GM23248 (cell line): ENCODE data around the gene CCDC142. TPM values are rescaled to one million over a fixed set of nuclear protein-coding genes. Genes with fewer than 3 reads are reported as not detected.

ENCODE experiments used
- DNase-seq: peaks from one replicate; pipeline ENCODE4 v3.0.0-alpha.2; 2015
- H2AFZ ChIP-seq: fragments of 200-600 bp; sonication (generic); 2 replicates; pipeline ENCODE4 v1.6.1; 2016; ENCODE audit warnings: antibody characterized with exemption
- H3F3A ChIP-seq: fragments of 200-600 bp; sonication (generic); 2 replicates; pipeline ENCODE4 v1.6.1; 2016; ENCODE audit warnings: mild to moderate bottlenecking, antibody characterized with exemption, mixed run types; ENCODE audit not compliant: insufficient read depth
- H3K27ac ChIP-seq: fragments of 200-600 bp; sonication (generic); 2 replicates; pipeline ENCODE4 v1.5.1; 2016; ENCODE audit warnings: mild to moderate bottlenecking
- H3K27me3 ChIP-seq: fragments of 200-600 bp; sonication (generic); replicated peaks from 2 replicates; pipeline ENCODE4 v1.6.1; 2016; ENCODE audit warnings: mild to moderate bottlenecking; ENCODE audit not compliant: insufficient read depth
- H3K36me3 ChIP-seq: fragments of 200-600 bp; sonication (generic); 2 replicates; pipeline ENCODE4 v1.6.1; 2016; ENCODE audit warnings: low read depth, mild to moderate bottlenecking
- H3K4me1 ChIP-seq: fragments of 200-600 bp; sonication (generic); 2 replicates; pipeline ENCODE4 v1.6.1; 2016; ENCODE audit warnings: mild to moderate bottlenecking; ENCODE audit not compliant: insufficient read depth
- H3K4me2 ChIP-seq: fragments of 200-600 bp; sonication (generic); one replicate; pipeline ENCODE4 v1.6.1; 2016; ENCODE audit warnings: mild to moderate bottlenecking; ENCODE audit not compliant: unreplicated experiment
- H3K4me3 ChIP-seq: fragments of 200-600 bp; sonication (generic); 2 replicates; pipeline ENCODE4 v1.5.1; 2016; ENCODE audit warnings: mild to moderate bottlenecking
- H3K79me2 ChIP-seq: fragments of 200-600 bp; sonication (generic); 2 replicates; pipeline ENCODE4 v1.6.1; 2016; ENCODE audit warnings: mild to moderate bottlenecking; ENCODE audit not compliant: insufficient read depth
- H3K9ac ChIP-seq: fragments of 200-600 bp; sonication (generic); 2 replicates; pipeline ENCODE4 v1.6.1; 2016; ENCODE audit warnings: mild to moderate bottlenecking
- H3K9me2 ChIP-seq: fragments of 200-600 bp; sonication (generic); 2 replicates; pipeline ENCODE4 v1.6.1; 2016; ENCODE audit warnings: mixed run types, mild to moderate bottlenecking, moderate library complexity; ENCODE audit not compliant: insufficient read depth
- H3K9me3 ChIP-seq: fragments of 200-600 bp; sonication (generic); one replicate; pipeline ENCODE4 v1.6.1; 2017; ENCODE audit warnings: low read depth
- H4K20me1 ChIP-seq: fragments of 200-600 bp; sonication (generic); 2 replicates; pipeline ENCODE4 v1.6.0; 2016; ENCODE audit not compliant: insufficient read depth
- EZH2 ChIP-seq: fragments of 200-600 bp; sonication (generic); IDR thresholded peaks from 2 replicates; pipeline ENCODE4 v1.6.1; 2018; ENCODE audit warnings: antibody characterized with exemption, mild to moderate bottlenecking; ENCODE audit not compliant: insufficient read depth, poor library complexity, severe bottlenecking
- EZH2phosphoT487 ChIP-seq: fragments of 200-600 bp; sonication (generic); IDR thresholded peaks from 2 replicates; pipeline ENCODE4 v1.6.1; 2018; ENCODE audit warnings: antibody characterized with exemption, moderate library complexity, mild to moderate bottlenecking, low read depth; ENCODE audit not compliant: insufficient read depth
- WGBS, 2 experiments: methylation state at CpG; one replicate each; pipeline ENCODE4 v1.1.6; 2015 to 2017; ENCODE audit warnings: low lambda C conversion rate in 2 of 2, low coverage in 1 of 2; ENCODE audit errors: missing lambda C conversion rate in 2 of 2; 5-methylcytosine and 5-hydroxymethylcytosine counted together
- in situ Hi-C: fragments of 300-500 bp; cut with MboI; formaldehyde crosslinking; loops from 2 replicates; pipeline ENCODE4 v1.15.0; 2020
- polyA plus RNA-seq: library from polyadenylated mRNA; unstranded; fragments of >200 nt; fragmentation: Nextera tagmentation; extraction: Ambion mirVana; gene quantifications from 2 replicates; pipeline ENCODE4 v1.2.1, GENCODE V29; 2016
- total RNA-seq: library from RNA; depleted of rRNA; stranded (reverse); fragments of >200 nt; shearing (Covaris generic); gene quantifications from 2 replicates; pipeline ENCODE4 v1.2.3, GENCODE V29; 2014; rRNA removed

Gene CCDC142
- total and polyA plus RNA-seq, 2 experiments from 2014 or later: 5.1 to 6.8 TPM

DNA sequence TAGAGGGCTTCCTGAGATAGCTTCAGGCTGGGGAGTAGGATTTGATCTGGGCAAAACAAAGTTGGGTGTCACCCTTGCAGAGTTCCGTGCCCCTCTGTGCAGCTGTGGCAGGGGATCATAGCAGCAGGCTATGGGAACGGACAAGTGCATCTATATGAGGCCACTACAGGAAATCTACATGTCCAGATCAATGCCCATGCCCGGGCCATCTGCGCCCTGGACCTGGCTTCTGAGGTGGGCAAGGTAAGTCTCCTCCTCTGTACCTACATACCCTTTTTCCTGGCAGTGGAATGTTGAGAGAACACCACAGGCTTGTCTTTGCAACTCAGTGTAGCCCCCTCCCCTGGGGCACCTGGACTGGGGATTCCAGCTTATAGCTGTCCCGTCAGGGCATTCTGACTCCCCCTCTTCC lies 57.8 kb downstream of the CCDC142 start:
- peak overlapping the region; percentile 45; the same call in 1 of the 2 replicates for H3K27ac ChIP-seq
- 0 out of 2 replicates have a peak, but pooled peaks cover 6% of the 10 kb centered on the region for H3K4me1 ChIP-seq
- peaks cover 26% of the 10 kb centered on the region for H3F3A ChIP-seq
- TF ChIP-seq EZH2phosphoT487 (no peak), EZH2 (no peak)
- H2AFZ ChIP-seq: no peak overlapping the region
- no peak overlapping the region for H3K4me3 ChIP-seq
- WGBS, 2 experiments: 73 to 76% methylated on average over 5 of the region's 5 CpGs
- no peak overlapping the region for H3K9ac ChIP-seq
- H3K36me3 ChIP-seq: peaks cover 3% of the 10 kb centered on the region; the same call in 1 of the 2 replicates
- H3K27me3 ChIP-seq: no peaks in the 10 kb centered on the region
- no peaks in the 10 kb centered on the region for H3K9me2 ChIP-seq
- no peaks in the 10 kb centered on the region for H4K20me1 ChIP-seq
- no peaks in the 10 kb centered on the region for H3K79me2 ChIP-seq
- no peak for DNase-seq
- in situ Hi-C loops: no loop called here
- H3K9me3 ChIP-seq: no peaks in the 10 kb centered on the region
- no peak overlapping the region for H3K4me2 ChIP-seq

DNA sequence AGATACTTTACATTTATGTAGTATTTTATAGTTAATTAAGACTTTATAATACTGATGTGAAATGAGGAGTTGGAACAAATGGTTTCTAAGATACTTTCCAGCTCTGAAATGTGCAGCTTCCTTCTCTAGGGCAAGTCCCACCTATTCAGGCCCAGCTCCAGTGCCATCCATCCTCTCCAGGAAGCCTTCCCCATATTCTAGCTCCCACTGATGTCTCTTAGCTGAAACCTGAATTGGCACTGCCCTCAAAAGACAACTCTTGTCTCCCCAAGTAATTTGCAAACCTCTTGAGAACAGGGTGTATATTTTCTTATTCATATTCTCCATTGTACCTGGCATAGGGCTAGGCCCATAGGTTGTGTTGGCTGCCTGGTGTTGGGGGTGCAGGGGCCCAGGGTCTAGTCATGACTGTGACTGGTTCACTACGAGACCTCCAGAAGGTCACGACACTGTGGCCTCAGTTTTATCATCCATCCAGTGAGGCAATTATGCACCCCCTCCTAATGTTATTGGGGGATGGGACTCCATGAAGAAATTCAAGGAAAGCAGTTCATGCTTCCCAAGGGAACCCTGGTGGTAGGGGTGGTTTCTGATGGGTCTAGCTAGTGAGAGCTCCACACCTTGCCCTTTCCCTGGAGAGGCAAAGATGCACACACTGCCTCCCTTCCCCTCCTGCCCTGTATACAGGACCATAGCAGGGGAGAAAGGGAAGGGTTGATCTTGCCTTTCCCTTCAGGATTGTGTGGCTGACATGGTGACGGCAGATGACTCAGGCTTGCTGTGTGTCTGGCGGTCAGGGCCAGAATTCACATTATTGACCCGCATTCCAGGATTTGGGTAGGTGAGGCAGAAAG lies 58.4 kb downstream of the CCDC142 start:
- WGBS, 2 experiments: 79 to 81% methylated on average over 5 of the region's 5 CpGs
- Histone ChIP-seq H3K9ac (no peak overlapping the region), H3K9me2 (no peaks in the 10 kb centered on the region), H3K4me1 (0 out of 2 replicates have a peak, but pooled peaks cover 6% of the 10 kb centered on the region), H3K36me3 (peaks cover 3% of the 10 kb centered on the region; the same call in 1 of the 2 replicates), H3K9me3 (no peaks in the 10 kb centered on the region), H3K27ac (no peak overlapping the region), H3K4me2 (no peak overlapping the region), H3K27me3 (no peaks in the 10 kb centered on the region), H3K79me2 (no peaks in the 10 kb centered on the region), H3F3A (peaks cover 26% of the 10 kb centered on the region), H4K20me1 (no peaks in the 10 kb centered on the region), H3K4me3 (no peak overlapping the region), H2AFZ (no peak overlapping the region)
- in situ Hi-C loops: no loop called here
- TF ChIP-seq EZH2: no peak
- no peak for TF ChIP-seq EZH2phosphoT487
- no peak for DNase-seq

Other genes with a start within 250 kb of the CCDC142 start
- gene SLC4A5, start 139.6 kb downstream of the CCDC142 start, total RNA-seq: 0.32 and 0.38 TPM in 2 replicates
- gene SLC4A5, start 139.6 kb downstream of the CCDC142 start, polyA plus RNA-seq: 0.35 TPM in 1 of 2 replicates, not detected in the other
- gene DCTN1, start 102.7 kb downstream of the CCDC142 start, total RNA-seq: 172 and 176 TPM in 2 replicates
- 169 and 171 TPM in 2 replicates for gene DCTN1, start 102.7 kb downstream of the CCDC142 start, polyA plus RNA-seq
- gene C2orf81, start 61.4 kb downstream of the CCDC142 start, total RNA-seq: 1.6 and 3.5 TPM in 2 replicates
- gene C2orf81, start 61.4 kb downstream of the CCDC142 start, polyA plus RNA-seq: 6.0 TPM in 2 replicates
- gene WDR54, start 61.3 kb downstream of the CCDC142 start, total RNA-seq: 33.4 and 45.0 TPM in 2 replicates
- gene WDR54, start 61.3 kb downstream of the CCDC142 start, polyA plus RNA-seq: 50.8 and 53.3 TPM in 2 replicates
- 13.5 and 17.5 TPM in 2 replicates for gene RTKN, start 41.1 kb downstream of the CCDC142 start, total RNA-seq
- 13.0 and 14.5 TPM in 2 replicates for gene RTKN, start 41.1 kb downstream of the CCDC142 start, polyA plus RNA-seq
- gene INO80B, start 27.9 kb downstream of the CCDC142 start, total RNA-seq: 10.9 and 32.5 TPM in 2 replicates
- gene INO80B, start 27.9 kb downstream of the CCDC142 start, polyA plus RNA-seq: 3.8 and 4.9 TPM in 2 replicates
- gene WBP1, start 24.6 kb downstream of the CCDC142 start, total RNA-seq: 37.9 and 58.7 TPM in 2 replicates
- gene WBP1, start 24.6 kb downstream of the CCDC142 start, polyA plus RNA-seq: 42.4 and 47.1 TPM in 2 replicates
- 55.7 and 58.6 TPM in 2 replicates for gene MOGS, start 17.6 kb downstream of the CCDC142 start, total RNA-seq
- gene MOGS, start 17.6 kb downstream of the CCDC142 start, polyA plus RNA-seq: 14.5 and 16.8 TPM in 2 replicates
- gene MRPL53, start 10.3 kb downstream of the CCDC142 start, total RNA-seq: 14.8 and 18.5 TPM in 2 replicates
- 69.2 and 71.0 TPM in 2 replicates for gene MRPL53, start 10.3 kb downstream of the CCDC142 start, polyA plus RNA-seq
- gene TTC31, start 83 bp upstream of the CCDC142 start, total RNA-seq: 15.9 and 17.7 TPM in 2 replicates
- 14.2 and 20.4 TPM in 2 replicates for gene TTC31, start 83 bp upstream of the CCDC142 start, polyA plus RNA-seq
- gene LBX2, start 16.6 kb upstream of the CCDC142 start, total RNA-seq: 0.38 and 4.6 TPM in 2 replicates
- gene LBX2, start 16.6 kb upstream of the CCDC142 start, polyA plus RNA-seq: 0.87 and 1.1 TPM in 2 replicates
- gene PCGF1, start 24.7 kb upstream of the CCDC142 start, total RNA-seq: 15.6 and 24.1 TPM in 2 replicates
- 23.5 and 24.8 TPM in 2 replicates for gene PCGF1, start 24.7 kb upstream of the CCDC142 start, polyA plus RNA-seq
- not detected in 2 replicates for gene TLX2, start 31.5 kb upstream of the CCDC142 start, total RNA-seq
- not detected in 2 replicates for gene TLX2, start 31.5 kb upstream of the CCDC142 start, polyA plus RNA-seq
- gene DQX1, start 43.2 kb upstream of the CCDC142 start, total RNA-seq: not detected in 2 replicates
- gene DQX1, start 43.2 kb upstream of the CCDC142 start, polyA plus RNA-seq: not detected in 2 replicates
- gene AUP1, start 46.7 kb upstream of the CCDC142 start, total RNA-seq: 114 and 119 TPM in 2 replicates
- gene AUP1, start 46.7 kb upstream of the CCDC142 start, polyA plus RNA-seq: 119 and 122 TPM in 2 replicates
- 23.0 and 35.2 TPM in 2 replicates for gene HTRA2, start 46.9 kb upstream of the CCDC142 start, total RNA-seq
- 33.6 and 34.0 TPM in 2 replicates for gene HTRA2, start 46.9 kb upstream of the CCDC142 start, polyA plus RNA-seq
- gene LOXL3, start 70.9 kb upstream of the CCDC142 start, total RNA-seq: 52.4 and 56.9 TPM in 2 replicates
- gene LOXL3, start 70.9 kb upstream of the CCDC142 start, polyA plus RNA-seq: 55.2 and 57.2 TPM in 2 replicates
- 32.2 and 40.3 TPM in 2 replicates for gene DOK1, start 71.7 kb upstream of the CCDC142 start, total RNA-seq
- 32.6 and 36.2 TPM in 2 replicates for gene DOK1, start 71.7 kb upstream of the CCDC142 start, polyA plus RNA-seq
- 0.25 and 1.5 TPM in 2 replicates for gene M1AP, start 165.3 kb upstream of the CCDC142 start, total RNA-seq
- gene M1AP, start 165.3 kb upstream of the CCDC142 start, polyA plus RNA-seq: 0.13 and 0.18 TPM in 2 replicates
- 4.2 and 15.6 TPM in 2 replicates for gene SEMA4F, start 171.2 kb upstream of the CCDC142 start, total RNA-seq
- gene SEMA4F, start 171.2 kb upstream of the CCDC142 start, polyA plus RNA-seq: 5.6 and 5.9 TPM in 2 replicates